Stimulated activated CD8-positive, alpha-beta memory T cell treated with anti-CD3 and anti-CD28 coated beads, Interleukin-7, amount 100 ng/mL, for 24 hours (primary cell): Measurements from ENCODE around the gene BOK.
"Not testable (repeated sequence)": the region's sequence is repeated elsewhere in the genome, so short reads cannot be mapped to it uniquely, and the experiment has no call there.

ENCODE experiments used
- DNase-seq: peaks from one replicate; pipeline ENCODE4 v3.0.0-alpha.2; 2020; ENCODE audit warnings: low read depth

Gene BOK

GRCh38 chr2:241558532-241559322 lies at the start of gene BOK:
BOK (plus strand) TSS chr2:241558745; CDS start chr2:241559484, 739 bp downstream.
- no peak for DNase-seq

GRCh38 chr2:241509155-241509784 lies 49.3 kb upstream of the BOK start:
- no peak for DNase-seq

- no peak for DNase-seq
These were observed 47.3 kb upstream of the BOK start for GRCh38 chr2:241511091-241511741.

- DNase-seq = no peak
These were observed 44.0 kb upstream of the BOK start for GRCh38 chr2:241514553-241514952.

GRCh38 chr2:241514986-241515737 lies 43.4 kb upstream of the BOK start:
- DNase-seq = no peak

GRCh38 chr2:241516520-241516965 lies 42.0 kb upstream of the BOK start:
- DNase-seq = no peak

GRCh38 chr2:241517297-241517696 lies 41.2 kb upstream of the BOK start:
- no peak for DNase-seq

- no peak for DNase-seq
These were observed 38.9 kb upstream of the BOK start for GRCh38 chr2:241519669-241520068.

GRCh38 chr2:241522477-241522876 lies 36.1 kb upstream of the BOK start:
- no peak for DNase-seq

GRCh38 chr2:241525818-241526780 lies 32.4 kb upstream of the BOK start:
- DNase-seq = not testable (repeated sequence)

- DNase-seq = no peak
These were observed 28.0 kb upstream of the BOK start for GRCh38 chr2:241530571-241530970.

GRCh38 chr2:241531161-241531722 lies 27.3 kb upstream of the BOK start:
- DNase-seq = no peak

- DNase-seq = no peak
These were observed 26.4 kb upstream of the BOK start for GRCh38 chr2:241532168-241532567.

- DNase-seq = no peak
These were observed 25.6 kb upstream of the BOK start for GRCh38 chr2:241532733-241533601.

GRCh38 chr2:241534293-241534692 lies 24.3 kb upstream of the BOK start:
- DNase-seq = no peak

GRCh38 chr2:241534701-241535375 lies 23.7 kb upstream of the BOK start:
- DNase-seq = no peak

GRCh38 chr2:241535871-241536655 lies 22.5 kb upstream of the BOK start:
- no peak for DNase-seq

GRCh38 chr2:241538838-241539615 lies 19.5 kb upstream of the BOK start:
- DNase-seq = no peak
